ENCODE measurements around the gene ACTG1.
A peak's percentile ranks its signal among the peaks of the same experiment; 100 is the strongest.

ACTG1 gene

GRCh38 chr17:81512562-81513371, at the start of gene ACTG1:
Gene ACTG1, minus strand, starts transcription at chr17:81512799. Its CDS starts 445 bp downstream, at chr17:81512354.
- peak; percentile 97 for DNase-seq (ENCODE audit: low read depth)

GRCh38 chr17:81561494-81561885, 48.9 kb upstream of the ACTG1 start:
- DNase-seq (ENCODE audit: low read depth), result peak; percentile 95

GRCh38 chr17:81558941-81559806, 46.6 kb upstream of the ACTG1 start:
- peak; percentile 58 for DNase-seq (ENCODE audit: low read depth)

- no peak for DNase-seq (ENCODE audit: low read depth)
Measured at GRCh38 chr17:81558115-81558468, 45.5 kb upstream of the ACTG1 start.

GRCh38 chr17:81557276-81558114, 44.9 kb upstream of the ACTG1 start:
- DNase-seq (ENCODE audit: low read depth), result no peak

- DNase-seq (ENCODE audit: low read depth), result no peak
Measured at GRCh38 chr17:81556863-81557262, 44.3 kb upstream of the ACTG1 start.

GRCh38 chr17:81556175-81556691, 43.6 kb upstream of the ACTG1 start:
- peak; percentile 79 for DNase-seq (ENCODE audit: low read depth)

GRCh38 chr17:81553616-81554181, 41.1 kb upstream of the ACTG1 start:
- peak; percentile 100 for DNase-seq (ENCODE audit: low read depth)

GRCh38 chr17:81553018-81553615, 40.5 kb upstream of the ACTG1 start:
- DNase-seq (ENCODE audit: low read depth), result peak; percentile 94

- DNase-seq (ENCODE audit: low read depth), result peak; percentile 89
Measured at GRCh38 chr17:81552244-81553017, 39.8 kb upstream of the ACTG1 start, which contains the start of gene FAAP100. Gene FAAP100, minus strand, starts transcription at chr17:81552353. Its CDS starts 23 bp downstream, at chr17:81552330.

GRCh38 chr17:81551458-81552243, 39.1 kb upstream of the ACTG1 start:
- DNase-seq (ENCODE audit: low read depth), result peak; percentile 66

- DNase-seq (ENCODE audit: low read depth), result no peak
Measured at GRCh38 chr17:81550830-81551457, 38.3 kb upstream of the ACTG1 start.

GRCh38 chr17:81550285-81550684, 37.7 kb upstream of the ACTG1 start:
- no peak for DNase-seq (ENCODE audit: low read depth)

GRCh38 chr17:81549826-81550225, 37.2 kb upstream of the ACTG1 start:
- no peak for DNase-seq (ENCODE audit: low read depth)

- DNase-seq (ENCODE audit: low read depth), result no peak
Measured at GRCh38 chr17:81549031-81549557, 36.5 kb upstream of the ACTG1 start.

- DNase-seq (ENCODE audit: low read depth), result no peak
Measured at GRCh38 chr17:81547614-81547982, 35.0 kb upstream of the ACTG1 start.

GRCh38 chr17:81546906-81547613, 34.5 kb upstream of the ACTG1 start:
- DNase-seq (ENCODE audit: low read depth), result no peak
